Heart right ventricle (tissue), 16 donors: ENCODE data around the gene MMP20. TPM values are rescaled to one million over a fixed set of nuclear protein-coding genes. Genes with fewer than 3 reads are reported as not detected.

Experiments
- ATAC-seq, 8 donors: fragments of 200-7000 bp; cut with Tn5 transposase; one replicate each; pipeline ENCODE4 v1.9.1; 2020; ENCODE audit warnings: mild to moderate bottlenecking in 8 of 8, moderate library complexity in 8 of 8, moderate number of reproducible peaks in 1 of 8
- DNase-seq, 2 donors: peaks; one replicate each; pipeline ENCODE4 v3.0.0-alpha.2; 2020
- H3K27ac ChIP-seq, 10 donors: fragments of 200-600 bp; sonication (generic) in 2 of 10; one replicate each; pipeline versions ENCODE4 v1.5.0 to v1.8.0; 2020 to 2022; ENCODE audit warnings: mild to moderate bottlenecking in 3 of 10
- H3K27me3 ChIP-seq, 7 donors: fragments of 200-600 bp; one replicate each; pipeline ENCODE4 v1.8.0; 2021 to 2022; ENCODE audit warnings: mild to moderate bottlenecking in 2 of 7
- H3K36me3 ChIP-seq, 9 donors: fragments of 200-600 bp; sonication (generic) in 1 of 9; one replicate each; pipeline versions ENCODE4 v1.5.0 to v1.8.0; 2020 to 2022; ENCODE audit warnings: mild to moderate bottlenecking in 2 of 9
- H3K4me1 ChIP-seq, 9 donors: fragments of 200-600 bp; sonication (generic) in 1 of 9; one replicate each; pipeline versions ENCODE4 v1.5.0 to v1.8.0; 2020 to 2022; ENCODE audit warnings: mild to moderate bottlenecking in 4 of 9
- H3K4me3 ChIP-seq, 10 donors: fragments of 200-600 bp; sonication (generic) in 2 of 10; one replicate each; pipeline versions ENCODE4 v1.5.0 to v1.8.0; 2020 to 2022; ENCODE audit warnings: mild to moderate bottlenecking in 7 of 10, moderate library complexity in 2 of 10
- H3K9me3 ChIP-seq, 11 donors: fragments of 200-600 bp in 10 of 11; sonication (generic) in 2 of 11; one replicate each; pipeline versions ENCODE4 v1.5.0 to v1.8.0; 2013 to 2022; ENCODE audit warnings: mild to moderate bottlenecking in 2 of 11, control low read depth in 1 of 11, moderate library complexity in 1 of 11
- CTCF ChIP-seq, 9 donors: fragments of 200-600 bp; sonication (generic) in 2 of 9; IDR thresholded peaks; one replicate each; pipeline versions ENCODE4 v1.5.0 to v1.8.0; 2021 to 2022; ENCODE audit warnings: antibody characterized with exemption in 9 of 9, mild to moderate bottlenecking in 5 of 9, moderate library complexity in 1 of 9
- WGBS, 2 donors: extraction: QIAGEN DNeasy Blood & Tissue Kit; methylation state at CpG; one replicate each; pipeline ENCODE4 v1.1.7; 2013; ENCODE audit warnings: inconsistent platforms in 1 of 2; 5-methylcytosine and 5-hydroxymethylcytosine counted together
- intact Hi-C, 10 donors: fragments of 100-400 bp; cut with DNase I; formaldehyde crosslinking; loops; one replicate each; pipeline versions ENCODE4 v1.11.1 to v1.14.2; 2022
- polyA plus RNA-seq, 2 donors: library from polyadenylated mRNA; stranded (reverse); fragments of 200-250 nt; gene quantifications; one replicate each; pipeline ENCODE4 v1.2.3, GENCODE V29; 2013
- total RNA-seq, 10 donors: library from RNA; stranded (reverse); fragmentation: NEBNext Ultra II Directional in 3 of 10; extraction: Animal tissue kit (Norgen Biotek cat#: 25700) in 3 of 10; gene quantifications; one replicate each; pipeline versions ENCODE4 v1.2.1 to v1.2.4, GENCODE V29; 2021 to 2023
- donor health status: Arrhythmogenic right ventricular cardiomyopathy.
- donor health status: ischemic (EF 13 %, LVEDD 7.1; RV severe dilation, severe dysfunction).
- donor health status: healthy with polysubstance abuse.
- donor health status: DM: no; HTN: yes; CAD: no.
- donor health status: DM: no; HTN: no; CAD: no.
- donor health status: ischemic (EF 25% LVEDD 6.9; RV normal size, moderate dysfunction).
- donor health status: ischemic (EF 25% LVEDD 5.7; RV mildly dilated, moderate dysfunction).
- donor health status: healthy.
- donor health status: DM: yes; HTN: yes; CAD: no.
- donor health status: Ischemic cardiomyopathy.
- donor health status: ischemic (EF 35%, LVEDD 5.7; RV mildly dilated, moderate dysfunction).
- donor health status: nonischemic (EF 11% LVEDD 7.7; RV severe dilation, severe dysfunction).
- donor health status: DM: yes; HTN: yes; CAD: no.
- donor health status: PGD.
- donor health status: ischemic (EF 29% LVEDD 5.4; RV normal size, mild dysfunction).
- donor health status: nonischemic (EF 23%, LVEDD 6.1; RV moderate dilation, normal function).

The MMP20 gene
- total and polyA plus RNA-seq, 12 donors = not detected

GRCh38 chr11:102577182-102577581, 48.0 kb downstream of the MMP20 start:
- TF ChIP-seq CTCF (IDR thresholded peaks at IDR 0.05) = no peak
- intact Hi-C loops = no loop called here
- no peaks in the 10 kb centered on the region for H3K36me3 ChIP-seq

GRCh38 chr11:102576350-102576749, 48.8 kb downstream of the MMP20 start:
- H3K4me1 ChIP-seq = peaks cover 0 to 15% (median 0%) of the 10 kb centered on the region in 9 donors
- H3K9me3 ChIP-seq = no peaks in the 10 kb centered on the region
- H3K27ac ChIP-seq = no peak overlapping the region
- no peak for TF ChIP-seq CTCF (IDR thresholded peaks at IDR 0.05)
- peaks cover 0 to 3% (median 0%) of the 10 kb centered on the region in 7 donors for H3K27me3 ChIP-seq
- no peak overlapping the region for H3K4me3 ChIP-seq
- no peak for DNase-seq
- WGBS, 2 donors = 58 to 71% methylated on average over 3 of the region's 3 CpGs
- intact Hi-C loops = no loop called here
- H3K36me3 ChIP-seq = no peaks in the 10 kb centered on the region
- no peak for ATAC-seq

More at GRCh38 chr11:102577182-102577581, 48.0 kb downstream of the MMP20 start:
- no peak overlapping the region for H3K27ac ChIP-seq
- H3K9me3 ChIP-seq = no peaks in the 10 kb centered on the region
- no peak overlapping the region for H3K4me3 ChIP-seq
- peaks cover 0 to 15% (median 0%) of the 10 kb centered on the region in 9 donors for H3K4me1 ChIP-seq
- DNase-seq = no peak
- ATAC-seq = no peak
- H3K27me3 ChIP-seq = no peaks in the 10 kb centered on the region

GRCh38 chr11:102575012-102575411, 50.1 kb downstream of the MMP20 start:
- WGBS, 2 donors = 83 to 92% methylated on average over 2 of the region's 2 CpGs
- DNase-seq = no peak
- intact Hi-C loops = no loop called here

GRCh38 chr11:102573851-102574250, 51.3 kb downstream of the MMP20 start:
- H3K27me3 ChIP-seq = peaks cover 0 to 3% (median 0%) of the 10 kb centered on the region in 7 donors
- peaks cover 0 to 15% (median 0%) of the 10 kb centered on the region in 9 donors for H3K4me1 ChIP-seq
- no peak overlapping the region for H3K27ac ChIP-seq
- intact Hi-C loops = no loop called here
- 54 to 61% methylated on average over 2 of the region's 2 CpGs for WGBS, 2 donors
- no peak for TF ChIP-seq CTCF (IDR thresholded peaks at IDR 0.05)
- H3K9me3 ChIP-seq = no peaks in the 10 kb centered on the region
- H3K4me3 ChIP-seq = no peak overlapping the region
- DNase-seq (no peak), ATAC-seq (no peak)
- no peaks in the 10 kb centered on the region for H3K36me3 ChIP-seq

More at GRCh38 chr11:102575012-102575411, 50.1 kb downstream of the MMP20 start:
- Histone ChIP-seq H3K9me3 (no peaks in the 10 kb centered on the region), H3K4me1 (peaks cover 0 to 15% (median 0%) of the 10 kb centered on the region in 9 donors), H3K4me3 (no peak overlapping the region), H3K36me3 (no peaks in the 10 kb centered on the region), H3K27me3 (peaks cover 0 to 3% (median 0%) of the 10 kb centered on the region in 7 donors), H3K27ac (no peak overlapping the region)
- no peak for TF ChIP-seq CTCF (IDR thresholded peaks at IDR 0.05)
- ATAC-seq = no peak
